Endothelial cell (in vitro differentiated cells): ENCODE measurements around the gene TACR2. TPM values are rescaled to one million over a fixed set of nuclear protein-coding genes. Genes with fewer than 3 reads are reported as not detected.

ENCODE experiments used
- DNase-seq: peaks from one replicate; pipeline ENCODE4 v3.0.0; 2021; ENCODE audit warnings: low spot score
- H3K27ac Mint-ChIP-seq: one replicate; pipeline ENCODE4 v1.8.0; 2021; ENCODE audit warnings: mixed read lengths, inconsistent platforms; ENCODE audit not compliant: unreplicated experiment
- H3K27me3 Mint-ChIP-seq: one replicate; pipeline ENCODE4 v1.8.0; 2021; ENCODE audit warnings: mild to moderate bottlenecking, moderate library complexity, mixed read lengths, inconsistent platforms; ENCODE audit not compliant: unreplicated experiment
- H3K36me3 Mint-ChIP-seq: one replicate; pipeline ENCODE4 v1.8.0; 2021; ENCODE audit warnings: mild to moderate bottlenecking, low read depth, mixed read lengths, inconsistent platforms; ENCODE audit not compliant: unreplicated experiment
- H3K4me1 Mint-ChIP-seq: one replicate; pipeline ENCODE4 v1.8.0; 2021; ENCODE audit warnings: mild to moderate bottlenecking, mixed read lengths, inconsistent platforms; ENCODE audit not compliant: unreplicated experiment
- H3K4me3 Mint-ChIP-seq: one replicate; pipeline ENCODE4 v1.8.0; 2021; ENCODE audit warnings: mild to moderate bottlenecking, mixed read lengths, inconsistent platforms; ENCODE audit not compliant: unreplicated experiment
- H3K9me3 Mint-ChIP-seq: one replicate; pipeline ENCODE4 v1.8.0; 2021; ENCODE audit warnings: mixed read lengths, inconsistent platforms; ENCODE audit not compliant: unreplicated experiment
- total RNA-seq: library from RNA; stranded (reverse); fragmentation: NEBNext Ultra II Directional; extraction: Animal tissue kit (Norgen Biotek cat#: 25700); gene quantifications from one replicate; pipeline ENCODE4 v1.2.1, GENCODE V29; 2021; ENCODE audit not compliant: unreplicated experiment
- TF ChIP-seq, protein P1 (sequence below): fragments of 200-600 bp; sonication (generic); IDR thresholded peaks from one replicate; pipeline ENCODE4 v1.5.0; 2021; ENCODE audit warnings: antibody characterized with exemption; ENCODE audit not compliant: unreplicated experiment

Gene TACR2
- total RNA-seq, 1 donor from 2014 or later: not detected

DNA sequence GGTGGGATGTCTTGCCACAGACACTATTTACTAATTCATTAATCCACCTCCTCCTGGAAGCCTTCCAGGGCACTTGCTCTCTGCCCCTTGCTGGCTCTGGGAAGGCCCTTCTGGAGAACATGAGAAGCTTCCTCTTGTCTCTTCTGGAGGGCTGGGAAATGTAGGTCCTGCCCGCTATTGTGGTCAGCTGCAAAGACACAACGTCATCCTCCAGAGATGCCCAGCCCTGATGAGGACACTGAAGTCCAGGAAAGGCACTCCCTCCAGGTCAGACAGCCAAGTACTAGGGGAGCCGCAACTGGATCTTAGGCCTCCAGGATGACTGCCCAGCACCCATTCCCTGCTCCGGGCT is 9.6 kb upstream of the TACR2 start:
- H3K27me3 Mint-ChIP-seq: peaks cover 6% of the 10 kb centered on the region
- H3K27ac Mint-ChIP-seq: no peak overlapping the region
- H3K4me3 Mint-ChIP-seq: no peak overlapping the region
- peaks cover 30% of the 10 kb centered on the region for H3K4me1 Mint-ChIP-seq
- TF ChIP-seq, protein P1, sequence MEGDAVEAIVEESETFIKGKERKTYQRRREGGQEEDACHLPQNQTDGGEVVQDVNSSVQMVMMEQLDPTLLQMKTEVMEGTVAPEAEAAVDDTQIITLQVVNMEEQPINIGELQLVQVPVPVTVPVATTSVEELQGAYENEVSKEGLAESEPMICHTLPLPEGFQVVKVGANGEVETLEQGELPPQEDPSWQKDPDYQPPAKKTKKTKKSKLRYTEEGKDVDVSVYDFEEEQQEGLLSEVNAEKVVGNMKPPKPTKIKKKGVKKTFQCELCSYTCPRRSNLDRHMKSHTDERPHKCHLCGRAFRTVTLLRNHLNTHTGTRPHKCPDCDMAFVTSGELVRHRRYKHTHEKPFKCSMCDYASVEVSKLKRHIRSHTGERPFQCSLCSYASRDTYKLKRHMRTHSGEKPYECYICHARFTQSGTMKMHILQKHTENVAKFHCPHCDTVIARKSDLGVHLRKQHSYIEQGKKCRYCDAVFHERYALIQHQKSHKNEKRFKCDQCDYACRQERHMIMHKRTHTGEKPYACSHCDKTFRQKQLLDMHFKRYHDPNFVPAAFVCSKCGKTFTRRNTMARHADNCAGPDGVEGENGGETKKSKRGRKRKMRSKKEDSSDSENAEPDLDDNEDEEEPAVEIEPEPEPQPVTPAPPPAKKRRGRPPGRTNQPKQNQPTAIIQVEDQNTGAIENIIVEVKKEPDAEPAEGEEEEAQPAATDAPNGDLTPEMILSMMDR: no peak
- no peaks in the 10 kb centered on the region for H3K36me3 Mint-ChIP-seq
- no peak for DNase-seq
- H3K9me3 Mint-ChIP-seq: no peaks in the 10 kb centered on the region

GRCh38 chr10:69425511-69426298 is 9.0 kb upstream of the TACR2 start:
- DNase-seq: no peak
- no peaks in the 10 kb centered on the region for H3K36me3 Mint-ChIP-seq
- TF ChIP-seq, protein P1: no peak
- peaks cover 30% of the 10 kb centered on the region for H3K4me1 Mint-ChIP-seq
- peak overlapping the region; percentile 34 for H3K27ac Mint-ChIP-seq
- no peaks in the 10 kb centered on the region for H3K9me3 Mint-ChIP-seq
- peaks cover 6% of the 10 kb centered on the region for H3K27me3 Mint-ChIP-seq
- no peak overlapping the region for H3K4me3 Mint-ChIP-seq

GRCh38 chr10:69425041-69425440 is 8.3 kb upstream of the TACR2 start:
- Mint-ChIP-seq H3K4me1 (peaks cover 30% of the 10 kb centered on the region), H3K27me3 (peaks cover 6% of the 10 kb centered on the region), H3K9me3 (no peaks in the 10 kb centered on the region), H3K4me3 (no peak overlapping the region), H3K27ac (no peak overlapping the region), H3K36me3 (no peaks in the 10 kb centered on the region)
- DNase-seq: no peak
- TF ChIP-seq, protein P1: no peak

DNA sequence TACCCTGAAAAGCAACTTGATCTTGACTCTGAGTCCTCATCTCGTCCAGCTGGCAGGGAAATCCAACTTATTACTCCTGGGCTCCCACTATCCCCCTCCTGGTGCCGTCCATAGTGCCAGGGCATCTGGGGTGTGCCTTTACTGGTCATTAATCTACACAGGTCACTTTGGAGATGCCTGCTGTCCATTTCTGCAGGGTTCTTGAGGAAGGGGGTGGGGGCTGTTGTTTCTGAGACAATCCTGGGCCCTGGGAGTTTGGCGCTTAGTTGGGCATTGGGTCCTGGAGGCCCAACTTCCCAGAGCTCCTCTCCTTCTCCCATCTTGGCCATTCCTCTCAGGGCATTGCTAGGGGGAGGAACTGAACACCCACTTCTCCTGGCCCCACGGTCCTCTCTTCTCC is 6.0 kb upstream of the TACR2 start:
- no peak overlapping the region for H3K4me3 Mint-ChIP-seq
- peaks cover 26% of the 10 kb centered on the region for H3K4me1 Mint-ChIP-seq
- TF ChIP-seq, protein P1: no peak
- H3K36me3 Mint-ChIP-seq: no peaks in the 10 kb centered on the region
- H3K9me3 Mint-ChIP-seq: no peaks in the 10 kb centered on the region
- peaks cover 6% of the 10 kb centered on the region for H3K27me3 Mint-ChIP-seq
- no peak for DNase-seq
- peak overlapping the region; percentile 42 for H3K27ac Mint-ChIP-seq

GRCh38 chr10:69421611-69422308 is 5.0 kb upstream of the TACR2 start:
- Mint-ChIP-seq H3K27ac (no peak overlapping the region), H3K9me3 (no peaks in the 10 kb centered on the region), H3K4me1 (peaks cover 24% of the 10 kb centered on the region), H3K4me3 (no peak overlapping the region), H3K27me3 (peaks cover 5% of the 10 kb centered on the region), H3K36me3 (no peaks in the 10 kb centered on the region)
- TF ChIP-seq, protein P1: no peak
- DNase-seq: no peak
